GM21526 (cell line): ENCODE results near the gene SNRNP25.
"Not testable (repeated sequence)": the region's sequence is repeated elsewhere in the genome, so short reads cannot be mapped to it uniquely, and the experiment has no call there.

Experiments used
- ATAC-seq: cut with Tn5 transposase; IDR thresholded peaks from one replicate; pipeline ENCODE4 v1.9.1; 2021; ENCODE audit warnings: moderate library complexity; ENCODE audit not compliant: unreplicated experiment, low FRiP score

SNRNP25 gene

GRCh38 chr16:41439-42068 lies 12.1 kb upstream of the SNRNP25 start:
- no peak for ATAC-seq

GRCh38 chr16:42069-42457 lies 11.6 kb upstream of the SNRNP25 start:
- no peak for ATAC-seq

GRCh38 chr16:42691-43090 lies 10.9 kb upstream of the SNRNP25 start:
- no peak for ATAC-seq

- no peak for ATAC-seq
Measured at GRCh38 chr16:43294-43693, 10.3 kb upstream of the SNRNP25 start.

GRCh38 chr16:44655-45054 lies 9.0 kb upstream of the SNRNP25 start:
- no peak for ATAC-seq

- no peak for ATAC-seq
Measured at GRCh38 chr16:45454-45853, 8.2 kb upstream of the SNRNP25 start.

- ATAC-seq = not testable (repeated sequence)
Measured at GRCh38 chr16:46510-46909, 7.1 kb upstream of the SNRNP25 start.

GRCh38 chr16:47234-47633 lies 6.4 kb upstream of the SNRNP25 start:
- no peak for ATAC-seq

- no peak for ATAC-seq
Measured at GRCh38 chr16:50769-51591, 2.6 kb upstream of the SNRNP25 start.

- ATAC-seq = no peak
Measured at GRCh38 chr16:54237-54581, 581 bp downstream of the SNRNP25 start.

GRCh38 chr16:55571-56136 lies 2.0 kb downstream of the SNRNP25 start:
- ATAC-seq = no peak

GRCh38 chr16:56231-56927 lies 2.8 kb downstream of the SNRNP25 start:
- no peak for ATAC-seq

- no peak for ATAC-seq
Measured at GRCh38 chr16:57711-58110, 4.1 kb downstream of the SNRNP25 start.

GRCh38 chr16:58491-59439 lies 5.1 kb downstream of the SNRNP25 start:
- ATAC-seq = no peak

- ATAC-seq = no peak
Measured at GRCh38 chr16:59440-60059, 5.9 kb downstream of the SNRNP25 start.

GRCh38 chr16:60166-60565 lies 6.5 kb downstream of the SNRNP25 start:
- no peak for ATAC-seq

- ATAC-seq = no peak
Measured at GRCh38 chr16:60929-61878, 7.6 kb downstream of the SNRNP25 start.

GRCh38 chr16:61879-62281 lies 8.3 kb downstream of the SNRNP25 start:
- no peak for ATAC-seq
